GM21423 (cell line): ENCODE data around the gene PSME3IP1.
"Not testable (repeated sequence)": the region's sequence is repeated elsewhere in the genome, so short reads cannot be mapped to it uniquely, and the experiment has no call there.

Experiments
- ATAC-seq: cut with Tn5 transposase; IDR thresholded peaks from one replicate; pipeline ENCODE4 v1.9.1; 2021; ENCODE audit warnings: mild to moderate bottlenecking, moderate library complexity; ENCODE audit not compliant: unreplicated experiment

PSME3IP1 gene

GRCh38 chr16:57200321-57200720, 14.5 kb upstream of the PSME3IP1 start:
- not testable (repeated sequence) for ATAC-seq

GRCh38 chr16:57196753-57197152, 10.9 kb upstream of the PSME3IP1 start:
- no peak for ATAC-seq

- ATAC-seq: no peak
Measured at GRCh38 chr16:57196286-57196685, 10.4 kb upstream of the PSME3IP1 start.

GRCh38 chr16:57194512-57194911, 8.7 kb upstream of the PSME3IP1 start:
- no peak for ATAC-seq

- no peak for ATAC-seq
Measured at GRCh38 chr16:57192720-57193486, 7.1 kb upstream of the PSME3IP1 start.

GRCh38 chr16:57192146-57192545, 6.3 kb upstream of the PSME3IP1 start:
- ATAC-seq: no peak

- no peak for ATAC-seq
Measured at GRCh38 chr16:57191056-57191571, 5.3 kb upstream of the PSME3IP1 start.

GRCh38 chr16:57190136-57190535, 4.3 kb upstream of the PSME3IP1 start:
- ATAC-seq: no peak

- ATAC-seq: not testable (repeated sequence)
Measured at GRCh38 chr16:57189527-57189926, 3.7 kb upstream of the PSME3IP1 start.

GRCh38 chr16:57188711-57189002, 2.8 kb upstream of the PSME3IP1 start:
- no peak for ATAC-seq

GRCh38 chr16:57187902-57188710, 2.3 kb upstream of the PSME3IP1 start:
- not testable (repeated sequence) for ATAC-seq

- no peak for ATAC-seq
Measured at GRCh38 chr16:57186872-57187854, 1.3 kb upstream of the PSME3IP1 start.

- ATAC-seq: peak; percentile 28
Measured at GRCh38 chr16:57185446-57185944, 344 bp downstream of the PSME3IP1 start.

- ATAC-seq: no peak
Measured at GRCh38 chr16:57184887-57185445, 873 bp downstream of the PSME3IP1 start.

GRCh38 chr16:57184113-57184512, 1.7 kb downstream of the PSME3IP1 start:
- no peak for ATAC-seq

GRCh38 chr16:57179215-57179828, 6.5 kb downstream of the PSME3IP1 start:
- no peak for ATAC-seq

GRCh38 chr16:57178793-57179212, 7.0 kb downstream of the PSME3IP1 start:
- ATAC-seq: no peak

- no peak for ATAC-seq
Measured at GRCh38 chr16:57178196-57178595, 7.6 kb downstream of the PSME3IP1 start.

GRCh38 chr16:57175896-57176295, 9.9 kb downstream of the PSME3IP1 start:
- no peak for ATAC-seq

GRCh38 chr16:57172721-57173290, 13.0 kb downstream of the PSME3IP1 start:
- no peak for ATAC-seq
